Stomach (tissue), 9 donors: Measurements from ENCODE around the gene VEZF1. TPM values are rescaled to one million over a fixed set of nuclear protein-coding genes. Genes with fewer than 3 reads are reported as not detected.

Experiments used
- DNase-seq, 2 donors: peaks; one replicate each; pipeline versions ENCODE4 v3.0.0 to v3.0.0-alpha.2; 2013 to 2019
- H3K27ac ChIP-seq, 5 donors: fragments of 200-600 bp in 4 of 5; sonication (generic) in 4 of 5; one replicate each; pipeline ENCODE4 v1.5.1; 2013 to 2019; ENCODE audit warnings: mild to moderate bottlenecking in 1 of 5, moderate library complexity in 1 of 5
- H3K27me3 ChIP-seq, 3 donors: fragments of 200-600 bp; sonication (generic); one replicate each; pipeline ENCODE4 v1.5.1; 2017 to 2019; ENCODE audit warnings: mixed run types in 1 of 3
- H3K36me3 ChIP-seq, 4 donors: fragments of 200-600 bp; sonication (generic); 1 replicate in 3 of 4; 2 replicates in 1 of 4; pipeline ENCODE4 v1.5.1; 2016 to 2019
- H3K4me1 ChIP-seq, 4 donors: fragments of 200-600 bp; sonication (generic); one replicate each; pipeline ENCODE4 v1.5.1; 2016 to 2019
- H3K4me3 ChIP-seq, 4 donors: fragments of 200-600 bp; sonication (generic) in 3 of 4; one replicate each; pipeline ENCODE4 v1.5.1; 2016 to 2019; ENCODE audit warnings: mild to moderate bottlenecking in 1 of 4
- H3K9me3 ChIP-seq, 4 donors: fragments of 200-600 bp; sonication (generic); one replicate each; pipeline ENCODE4 v1.5.1; 2016 to 2019
- CTCF ChIP-seq, 7 experiments: fragments of 450-650 bp in 4 of 7; fragments of 200-600 bp in 3 of 7; sonication (generic) in 3 of 7; IDR thresholded peaks; one replicate each; pipeline ENCODE4 v1.5.1; 2016 to 2019; ENCODE audit warnings: antibody characterized with exemption in 7 of 7, control low read depth in 2 of 7, mild to moderate bottlenecking in 1 of 7
- EP300 ChIP-seq: sonication (generic); formaldehyde crosslinking; IDR thresholded peaks from one replicate; pipeline ENCODE4 v1.6.1; 2017; ENCODE audit warnings: antibody characterized with exemption
- POLR2A ChIP-seq, 4 donors: fragments of 450-650 bp; IDR thresholded peaks; one replicate each; pipeline ENCODE4 v1.6.1; 2016; ENCODE audit warnings: antibody characterized with exemption in 4 of 4, control low read depth in 2 of 4, mild to moderate bottlenecking in 1 of 4, moderate library complexity in 1 of 4
- POLR2AphosphoS5 ChIP-seq, 3 donors: sonication (generic); formaldehyde crosslinking; IDR thresholded peaks; one replicate each; pipeline ENCODE4 v1.6.1; 2016; ENCODE audit warnings: antibody characterized with exemption in 3 of 3
- WGBS, 5 donors: extraction: QIAGEN DNeasy Blood & Tissue Kit in 3 of 5; methylation state at CpG; one replicate each; pipeline versions ENCODE4 v1.1.5 to v1.1.7; 2013 to 2018; 5-methylcytosine and 5-hydroxymethylcytosine counted together
- intact Hi-C: fragments of 100-400 bp; cut with DNase I; formaldehyde crosslinking; loops from one replicate; pipeline ENCODE4 v1.15.1; 2023; ENCODE audit warnings: low total_unique reads
- polyA plus RNA-seq, 3 donors: library from polyadenylated mRNA; stranded (reverse); fragments of 200-250 nt; gene quantifications; one replicate each; pipeline ENCODE4 v1.2.3, GENCODE V29; 2013
- total RNA-seq, 5 donors: library from RNA; depleted of rRNA; stranded (reverse); fragments of >200 nt; gene quantifications; one replicate each; pipeline versions ENCODE4 v1.1.0 to v1.2.3, GENCODE V29; 2014 to 2016
- donor health status: healthy with polysubstance abuse.
- donor health status: Bipolar disorder and iron deficiency.
- donor health status: healthy.

The VEZF1 gene
- total and polyA plus RNA-seq, 8 donors: 7.8 to 103 (median 24.1) TPM

- H3K4me3 ChIP-seq: peak overlapping the region in 2 of 4 donors; percentile 6 to 23
Observed at GRCh38 chr17:57984936-57985674, 2.9 kb downstream of the VEZF1 start.

GRCh38 chr17:57984261-57984890, 3.7 kb downstream of the VEZF1 start:
- H3K4me1 ChIP-seq: peaks cover 41 to 78% (median 59%) of the 10 kb centered on the region in 4 donors
- H3K9me3 ChIP-seq: no peaks in the 10 kb centered on the region
- TF ChIP-seq POLR2A (IDR thresholded peaks at IDR 0.05) (no peak), EP300 (no peak), POLR2AphosphoS5 (IDR thresholded peaks at IDR 0.05) (no peak), CTCF (IDR thresholded peaks at IDR 0.05) (no peak)
- 39 to 44% (median 43%) methylated on average over 4 of the region's 4 CpGs for WGBS, 5 donors
- H3K27me3 ChIP-seq: no peaks in the 10 kb centered on the region
- peaks cover 17 to 40% (median 37%) of the 10 kb centered on the region in 4 donors for H3K36me3 ChIP-seq
- no peak for DNase-seq
- H3K27ac ChIP-seq: peak overlapping the region in 4 of 5 donors; percentile 97 to 100 (median 98)
- intact Hi-C loops: no loop called here
- H3K4me3 ChIP-seq: peak overlapping the region in 2 of 4 donors; percentile 6 to 23

More at GRCh38 chr17:57984936-57985674, 2.9 kb downstream of the VEZF1 start:
- TF ChIP-seq CTCF (IDR thresholded peaks at IDR 0.05) (no peak), POLR2AphosphoS5 (IDR thresholded peaks at IDR 0.05) (no peak), EP300 (no peak), POLR2A (IDR thresholded peaks at IDR 0.05) (no peak)
- no peak for DNase-seq
- Histone ChIP-seq H3K36me3 (peaks cover 11 to 32% (median 29%) of the 10 kb centered on the region in 4 donors), H3K27ac (peak overlapping the region in 4 of 5 donors; percentile 97 to 100 (median 98)), H3K9me3 (no peaks in the 10 kb centered on the region), H3K27me3 (no peaks in the 10 kb centered on the region), H3K4me1 (peaks cover 41 to 82% (median 61%) of the 10 kb centered on the region in 4 donors)
- intact Hi-C loops: no loop called here
- 48 to 58% (median 53%) methylated on average over 4 of the region's 4 CpGs for WGBS, 5 donors

- H3K4me1 ChIP-seq: peaks cover 33 to 74% (median 52%) of the 10 kb centered on the region in 4 donors
- intact Hi-C loops: no loop called here
Observed at GRCh38 chr17:57983446-57983845, 4.6 kb downstream of the VEZF1 start.

GRCh38 chr17:57982452-57983170, 5.4 kb downstream of the VEZF1 start:
- Histone ChIP-seq H3K36me3 (peaks cover 32 to 57% (median 54%) of the 10 kb centered on the region in 4 donors), H3K4me3 (no peak overlapping the region), H3K4me1 (peaks cover 33 to 77% (median 55%) of the 10 kb centered on the region in 4 donors), H3K9me3 (no peaks in the 10 kb centered on the region), H3K27ac (peak overlapping the region in 2 of 5 donors; percentile 16 to 25), H3K27me3 (no peaks in the 10 kb centered on the region)
- no peak for DNase-seq
- no peak for TF ChIP-seq CTCF (IDR thresholded peaks at IDR 0.05)
- TF ChIP-seq POLR2AphosphoS5 (IDR thresholded peaks at IDR 0.05): no peak
- no peak for TF ChIP-seq POLR2A (IDR thresholded peaks at IDR 0.05)
- no peak for TF ChIP-seq EP300
- WGBS, 5 donors: 70 to 79% (median 74%) methylated on average over 13 to 14 of the region's 14 CpGs
- intact Hi-C loops: no loop called here

More at GRCh38 chr17:57983446-57983845, 4.6 kb downstream of the VEZF1 start:
- TF ChIP-seq POLR2A (IDR thresholded peaks at IDR 0.05): no peak
- Histone ChIP-seq H3K27me3 (no peaks in the 10 kb centered on the region), H3K36me3 (peaks cover 24 to 49% (median 46%) of the 10 kb centered on the region in 4 donors), H3K27ac (peak overlapping the region in 1 of 5 donors; percentile 25), H3K9me3 (no peaks in the 10 kb centered on the region), H3K4me3 (no peak overlapping the region)
- WGBS, 5 donors: 62 to 75% (median 71%) methylated on average over 1 of the region's 1 CpG
- no peak for DNase-seq
